H9 (cell line): ENCODE measurements around the gene PXK. TPM values are rescaled to one million over a fixed set of nuclear protein-coding genes. Genes with fewer than 3 reads are reported as not detected.

Experiments
- DNase-seq: peaks from one replicate; pipeline ENCODE4 v3.0.0-alpha.2; 2017
- H2AFZ ChIP-seq: one replicate; pipeline ENCODE4 v1.6.1; 2013; ENCODE audit warnings: mild to moderate bottlenecking, low read length, control low read depth, moderate library complexity
- H2AK5ac ChIP-seq: 2 replicates; pipeline ENCODE4 v1.6.1; 2013; ENCODE audit warnings: low read length, control low read depth, mixed read lengths; ENCODE audit not compliant: insufficient read length
- H2BK120ac ChIP-seq: one replicate; pipeline ENCODE4 v1.6.1; 2013; ENCODE audit warnings: low read depth, mild to moderate bottlenecking, low read length, control low read depth, inconsistent platforms; ENCODE audit not compliant: poor library complexity, severe bottlenecking
- H2BK12ac ChIP-seq: 2 replicates; pipeline ENCODE4 v1.6.1; 2013; ENCODE audit warnings: low read length, control low read depth, mixed read lengths, low read depth; ENCODE audit not compliant: insufficient read length
- H2BK15ac ChIP-seq: 2 replicates; pipeline ENCODE4 v1.6.1; 2013; ENCODE audit warnings: low read depth, low read length, control low read depth
- H2BK20ac ChIP-seq: one replicate; pipeline ENCODE4 v1.6.1; 2013; ENCODE audit warnings: low read depth, mild to moderate bottlenecking, low read length, control low read depth, inconsistent platforms; ENCODE audit not compliant: poor library complexity, severe bottlenecking
- H2BK5ac ChIP-seq: 2 replicates; pipeline ENCODE4 v1.6.1; 2013; ENCODE audit warnings: low read length, control low read depth, mixed read lengths; ENCODE audit not compliant: insufficient read length
- H3K14ac ChIP-seq: 2 replicates; pipeline ENCODE4 v1.6.1; 2013; ENCODE audit warnings: low read length, control low read depth; ENCODE audit not compliant: insufficient read depth
- H3K18ac ChIP-seq: 2 replicates; pipeline ENCODE4 v1.6.1; 2013; ENCODE audit warnings: low read depth, mild to moderate bottlenecking, mixed read lengths, low read length, control low read depth; ENCODE audit not compliant: insufficient read length
- H3K23ac ChIP-seq: 2 replicates; pipeline ENCODE4 v1.6.1; 2013; ENCODE audit warnings: low read length, control low read depth, mixed read lengths, low read depth; ENCODE audit not compliant: insufficient read length
- H3K23me2 ChIP-seq: 2 replicates; pipeline ENCODE4 v1.6.1; 2013; ENCODE audit warnings: low read depth, mild to moderate bottlenecking, mixed read lengths, low read length, control low read depth; ENCODE audit not compliant: insufficient read length, poor library complexity, severe bottlenecking
- H3K27ac ChIP-seq: 2 replicates; pipeline ENCODE4 v1.5.1; 2013; ENCODE audit warnings: low read length, control low read depth, mixed read lengths, low read depth; ENCODE audit not compliant: insufficient read length
- H3K27me3 ChIP-seq: 2 replicates; pipeline ENCODE4 v1.6.1; 2013; ENCODE audit warnings: low read length, control low read depth, inconsistent platforms; ENCODE audit not compliant: insufficient read depth
- H3K4ac ChIP-seq: 2 replicates; pipeline ENCODE4 v1.6.1; 2013; ENCODE audit warnings: low read depth, mild to moderate bottlenecking, control low read depth, inconsistent platforms, low read length, moderate library complexity
- H3K4me1 ChIP-seq: 2 replicates; pipeline ENCODE4 v1.6.1; 2013; ENCODE audit warnings: low read length, control low read depth, inconsistent platforms; ENCODE audit not compliant: insufficient read depth
- H3K4me2 ChIP-seq: 2 replicates; pipeline ENCODE4 v1.6.1; 2013; ENCODE audit warnings: low read length, control low read depth, mixed read lengths; ENCODE audit not compliant: insufficient read length, insufficient read depth
- H3K56ac ChIP-seq: 2 replicates; pipeline ENCODE4 v1.6.1; 2013; ENCODE audit warnings: low read depth, mild to moderate bottlenecking, mixed read lengths, low read length, control low read depth; ENCODE audit not compliant: insufficient read length
- H3K79me1 ChIP-seq: 2 replicates; pipeline ENCODE4 v1.6.1; 2013; ENCODE audit warnings: low read depth, mild to moderate bottlenecking, moderate library complexity, low read length, control low read depth, inconsistent platforms; ENCODE audit not compliant: insufficient read depth, poor library complexity, severe bottlenecking
- H3K79me2 ChIP-seq: 2 replicates; pipeline ENCODE4 v1.6.1; 2013; ENCODE audit warnings: low read length, control low read depth, inconsistent platforms; ENCODE audit not compliant: insufficient read depth
- H3K9ac ChIP-seq: 2 replicates; pipeline ENCODE4 v1.6.1; 2013; ENCODE audit warnings: low read length, control low read depth, mixed read lengths; ENCODE audit not compliant: insufficient read length; ENCODE audit errors: extremely low read depth
- H3K9me3 ChIP-seq: one replicate; pipeline ENCODE4 v1.6.1; 2013; ENCODE audit warnings: low read depth, low read length, inconsistent platforms; ENCODE audit not compliant: control insufficient read depth
- H3T11ph ChIP-seq: one replicate; pipeline ENCODE4 v1.6.1; 2013; ENCODE audit warnings: mild to moderate bottlenecking, low read length, control low read depth, inconsistent platforms
- H4K20me1 ChIP-seq: one replicate; pipeline ENCODE4 v1.6.1; 2013; ENCODE audit not compliant: control insufficient read depth, insufficient read length, insufficient read depth
- H4K5ac ChIP-seq: 2 replicates; pipeline ENCODE4 v1.6.1; 2013; ENCODE audit warnings: low read depth, mild to moderate bottlenecking, mixed read lengths, low read length, control low read depth; ENCODE audit not compliant: insufficient read length
- H4K8ac ChIP-seq: replicated peaks from 2 replicates; pipeline ENCODE4 v1.6.1; 2013; ENCODE audit warnings: low read length, control low read depth, mixed read lengths, low read depth; ENCODE audit not compliant: insufficient read length
- H4K91ac ChIP-seq: 2 replicates; pipeline ENCODE4 v1.6.1; 2013; ENCODE audit warnings: low read depth, mild to moderate bottlenecking, moderate library complexity, mixed read lengths, low read length, control low read depth; ENCODE audit not compliant: insufficient read length
- H3K27ac Mint-ChIP-seq, 3 experiments: 2 replicates in 2 of 3; 3 replicates in 1 of 3; pipeline ENCODE4 v1.8.0; 2020 to 2021; ENCODE audit warnings: mixed read lengths in 3 of 3, mild to moderate bottlenecking in 1 of 3, moderate library complexity in 1 of 3
- H3K27me3 Mint-ChIP-seq: 2 replicates; pipeline ENCODE4 v1.8.0; 2021; ENCODE audit warnings: low read depth, mild to moderate bottlenecking, moderate library complexity, mixed read lengths
- H3K36me3 Mint-ChIP-seq, 3 experiments: 2 replicates in 2 of 3; 3 replicates in 1 of 3; pipeline ENCODE4 v1.8.0; 2020 to 2021; ENCODE audit warnings: low read depth in 3 of 3, mixed read lengths in 3 of 3; ENCODE audit not compliant: insufficient read depth in 1 of 3
- H3K4me1 Mint-ChIP-seq, 2 experiments: 2 replicates each; pipeline ENCODE4 v1.8.0; 2020; ENCODE audit warnings: mixed read lengths in 2 of 2
- H3K4me3 Mint-ChIP-seq, 2 experiments: 2 replicates in 1 of 2; 3 replicates in 1 of 2; pipeline ENCODE4 v1.8.0; 2020 to 2021; ENCODE audit warnings: mild to moderate bottlenecking in 2 of 2, mixed read lengths in 2 of 2, moderate library complexity in 1 of 2
- H3K9me3 Mint-ChIP-seq, 2 experiments: 2 replicates in 1 of 2; 3 replicates in 1 of 2; pipeline ENCODE4 v1.8.0; 2020; ENCODE audit warnings: mild to moderate bottlenecking in 2 of 2, mixed read lengths in 2 of 2, moderate library complexity in 1 of 2
- WGBS: extraction: QIAGEN DNeasy Blood & Tissue Kit; methylation state at CpG from one replicate; pipeline ENCODE4 v1.1.7; 2013; ENCODE audit warnings: missing lambda C conversion rate, low lambda C conversion rate, mixed read lengths; ENCODE audit not compliant: insufficient read length; ENCODE audit errors: extremely low coverage; 5-methylcytosine and 5-hydroxymethylcytosine counted together
- total RNA-seq: library from RNA; stranded (reverse); gene quantifications from 2 replicates; pipeline ENCODE4 v1.2.1, GENCODE V29; 2021
- TF ChIP-seq, protein P1 (sequence below): fragments of 200-600 bp; sonication (generic); conservative IDR thresholded peaks from 3 replicates; pipeline ENCODE4 v1.8.0; 2021; ENCODE audit warnings: antibody characterized with exemption, mild to moderate bottlenecking

Gene PXK
- total RNA-seq, 1 experiment from 2014 or later, result 3.3 TPM

DNA sequence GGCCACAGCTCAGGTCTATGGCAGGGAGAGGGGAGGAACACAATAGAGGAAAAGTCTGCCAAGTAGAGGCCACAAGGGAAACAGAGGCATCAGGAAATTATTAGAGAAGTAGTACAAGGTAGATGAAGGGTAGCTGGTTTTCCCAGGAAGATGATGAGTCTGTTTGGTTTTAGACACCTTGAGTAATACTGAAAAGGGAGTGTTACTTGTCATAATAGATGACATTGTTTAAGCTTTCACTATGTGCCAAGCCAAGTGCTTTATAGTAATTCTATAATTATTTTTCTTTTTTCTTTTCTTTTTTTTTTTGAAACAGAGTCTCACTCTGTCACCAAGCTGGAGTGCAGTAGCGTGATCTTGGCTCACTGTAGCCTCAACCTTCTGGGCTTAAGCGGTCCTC lies 13.7 kb downstream of the PXK start:
- no CpG with 5 or more reads among the region's 2 CpGs for WGBS
- Histone ChIP-seq H3K4me2 (no peak overlapping the region), H3K23me2 (no peaks in the 10 kb centered on the region)

More for the DNA sequence above, 13.7 kb downstream of the PXK start:
- Histone ChIP-seq H4K91ac (no peak overlapping the region), H3K23ac (no peak overlapping the region), H3K9ac (no peak overlapping the region), H3K27me3 (no peaks in the 10 kb centered on the region), H2BK12ac (no peak overlapping the region), H4K5ac (no peak overlapping the region), H3K79me2 (no peaks in the 10 kb centered on the region), H3T11ph (no peak overlapping the region), H3K4me1 (no peaks in the 10 kb centered on the region), H3K79me1 (no peaks in the 10 kb centered on the region), H2BK15ac (no peak overlapping the region), H3K18ac (no peak overlapping the region), H4K8ac (no peak overlapping the region), H2BK20ac (no peak overlapping the region), H3K27ac (no peak overlapping the region), H2BK120ac (no peak overlapping the region), H4K20me1 (no peaks in the 10 kb centered on the region), H2AK5ac (no peak overlapping the region), H2AFZ (no peak overlapping the region), H3K14ac (no peak overlapping the region), H3K9me3 (no peaks in the 10 kb centered on the region), H2BK5ac (no peak overlapping the region), H3K4ac (no peak overlapping the region), H3K56ac (no peak overlapping the region)
- Mint-ChIP-seq H3K27ac (no peak overlapping the region), H3K9me3 (no peaks in the 10 kb centered on the region), H3K4me3 (no peak overlapping the region), H3K36me3 (no peaks in the 10 kb centered on the region), H3K4me1 (no peaks in the 10 kb centered on the region; a peak in 1 of 4 replicates), H3K27me3 (no peaks in the 10 kb centered on the region)
- DNase-seq, result no peak
- TF ChIP-seq, protein P1, sequence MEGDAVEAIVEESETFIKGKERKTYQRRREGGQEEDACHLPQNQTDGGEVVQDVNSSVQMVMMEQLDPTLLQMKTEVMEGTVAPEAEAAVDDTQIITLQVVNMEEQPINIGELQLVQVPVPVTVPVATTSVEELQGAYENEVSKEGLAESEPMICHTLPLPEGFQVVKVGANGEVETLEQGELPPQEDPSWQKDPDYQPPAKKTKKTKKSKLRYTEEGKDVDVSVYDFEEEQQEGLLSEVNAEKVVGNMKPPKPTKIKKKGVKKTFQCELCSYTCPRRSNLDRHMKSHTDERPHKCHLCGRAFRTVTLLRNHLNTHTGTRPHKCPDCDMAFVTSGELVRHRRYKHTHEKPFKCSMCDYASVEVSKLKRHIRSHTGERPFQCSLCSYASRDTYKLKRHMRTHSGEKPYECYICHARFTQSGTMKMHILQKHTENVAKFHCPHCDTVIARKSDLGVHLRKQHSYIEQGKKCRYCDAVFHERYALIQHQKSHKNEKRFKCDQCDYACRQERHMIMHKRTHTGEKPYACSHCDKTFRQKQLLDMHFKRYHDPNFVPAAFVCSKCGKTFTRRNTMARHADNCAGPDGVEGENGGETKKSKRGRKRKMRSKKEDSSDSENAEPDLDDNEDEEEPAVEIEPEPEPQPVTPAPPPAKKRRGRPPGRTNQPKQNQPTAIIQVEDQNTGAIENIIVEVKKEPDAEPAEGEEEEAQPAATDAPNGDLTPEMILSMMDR, result no peak
